DND-41 (cell line): ENCODE data around the gene NHLRC4.

Experiments used
- EZH2 ChIP-seq: IDR thresholded peaks from 3 replicates; pipeline ENCODE4 v1.6.1; 2012; ENCODE audit warnings: borderline replicate concordance, low read depth, mild to moderate bottlenecking, moderate library complexity, low read length, inconsistent platforms; ENCODE audit not compliant: severe bottlenecking
- TF ChIP-seq, protein P1 (sequence below): IDR thresholded peaks from 2 replicates; pipeline ENCODE4 v1.5.1; 2012; ENCODE audit warnings: borderline replicate concordance, low read length, moderate library complexity, mild to moderate bottlenecking; ENCODE audit not compliant: poor library complexity, severe bottlenecking; ENCODE audit errors: extremely low read depth

DNA sequence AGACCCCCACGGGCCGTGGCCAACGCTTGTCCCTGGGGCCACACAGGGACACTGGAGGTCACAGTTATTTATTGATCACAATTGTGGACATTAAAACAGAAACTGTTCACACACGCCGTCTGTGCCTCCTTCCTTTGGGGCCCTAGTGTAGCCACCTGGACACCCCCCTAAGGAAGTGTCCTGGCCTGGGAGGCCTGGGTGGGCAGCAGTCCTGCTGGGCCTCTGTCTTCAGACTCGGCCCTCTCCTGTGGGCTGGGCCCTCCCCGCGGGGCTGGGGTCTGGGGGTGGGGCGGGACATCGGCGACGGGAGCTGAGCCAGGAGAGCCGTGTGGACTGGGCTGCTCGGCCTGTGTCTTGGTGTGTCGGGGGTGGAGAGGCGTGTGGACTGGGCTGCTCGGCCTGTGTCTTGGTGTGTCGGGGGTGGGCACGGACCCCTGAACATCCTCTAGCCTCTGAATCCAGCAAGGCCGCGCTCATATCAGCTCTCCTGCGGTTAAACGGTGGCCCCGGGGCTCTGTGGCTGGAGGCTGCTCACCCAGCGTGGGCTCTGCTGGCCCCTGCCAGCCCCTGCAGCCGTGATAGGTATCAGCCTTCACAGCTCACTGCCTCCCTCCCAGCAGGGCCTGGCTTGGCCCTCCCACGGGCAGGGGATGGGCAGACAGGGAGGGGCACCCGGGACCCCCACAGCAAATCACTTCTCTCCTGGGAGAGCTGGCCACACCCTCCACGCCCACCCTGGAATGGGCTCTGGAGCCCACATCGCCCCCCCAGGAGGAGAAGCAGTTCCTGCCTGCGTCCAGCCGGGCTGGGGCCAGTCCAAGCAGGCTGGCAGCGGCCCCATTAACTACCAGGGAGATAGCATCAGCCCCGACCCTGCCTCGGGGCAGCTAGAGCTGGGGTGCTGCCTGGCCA is 1.1 kb upstream of the NHLRC4 start:
- TF ChIP-seq, protein P1, sequence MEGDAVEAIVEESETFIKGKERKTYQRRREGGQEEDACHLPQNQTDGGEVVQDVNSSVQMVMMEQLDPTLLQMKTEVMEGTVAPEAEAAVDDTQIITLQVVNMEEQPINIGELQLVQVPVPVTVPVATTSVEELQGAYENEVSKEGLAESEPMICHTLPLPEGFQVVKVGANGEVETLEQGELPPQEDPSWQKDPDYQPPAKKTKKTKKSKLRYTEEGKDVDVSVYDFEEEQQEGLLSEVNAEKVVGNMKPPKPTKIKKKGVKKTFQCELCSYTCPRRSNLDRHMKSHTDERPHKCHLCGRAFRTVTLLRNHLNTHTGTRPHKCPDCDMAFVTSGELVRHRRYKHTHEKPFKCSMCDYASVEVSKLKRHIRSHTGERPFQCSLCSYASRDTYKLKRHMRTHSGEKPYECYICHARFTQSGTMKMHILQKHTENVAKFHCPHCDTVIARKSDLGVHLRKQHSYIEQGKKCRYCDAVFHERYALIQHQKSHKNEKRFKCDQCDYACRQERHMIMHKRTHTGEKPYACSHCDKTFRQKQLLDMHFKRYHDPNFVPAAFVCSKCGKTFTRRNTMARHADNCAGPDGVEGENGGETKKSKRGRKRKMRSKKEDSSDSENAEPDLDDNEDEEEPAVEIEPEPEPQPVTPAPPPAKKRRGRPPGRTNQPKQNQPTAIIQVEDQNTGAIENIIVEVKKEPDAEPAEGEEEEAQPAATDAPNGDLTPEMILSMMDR: no peak
- no peak for TF ChIP-seq EZH2
